GM21526 (cell line): Measurements from ENCODE around the gene ARL8B.

Experiments used
- ATAC-seq: cut with Tn5 transposase; IDR thresholded peaks from one replicate; pipeline ENCODE4 v1.9.1; 2021; ENCODE audit warnings: moderate library complexity; ENCODE audit not compliant: unreplicated experiment, low FRiP score

The ARL8B gene

DNA sequence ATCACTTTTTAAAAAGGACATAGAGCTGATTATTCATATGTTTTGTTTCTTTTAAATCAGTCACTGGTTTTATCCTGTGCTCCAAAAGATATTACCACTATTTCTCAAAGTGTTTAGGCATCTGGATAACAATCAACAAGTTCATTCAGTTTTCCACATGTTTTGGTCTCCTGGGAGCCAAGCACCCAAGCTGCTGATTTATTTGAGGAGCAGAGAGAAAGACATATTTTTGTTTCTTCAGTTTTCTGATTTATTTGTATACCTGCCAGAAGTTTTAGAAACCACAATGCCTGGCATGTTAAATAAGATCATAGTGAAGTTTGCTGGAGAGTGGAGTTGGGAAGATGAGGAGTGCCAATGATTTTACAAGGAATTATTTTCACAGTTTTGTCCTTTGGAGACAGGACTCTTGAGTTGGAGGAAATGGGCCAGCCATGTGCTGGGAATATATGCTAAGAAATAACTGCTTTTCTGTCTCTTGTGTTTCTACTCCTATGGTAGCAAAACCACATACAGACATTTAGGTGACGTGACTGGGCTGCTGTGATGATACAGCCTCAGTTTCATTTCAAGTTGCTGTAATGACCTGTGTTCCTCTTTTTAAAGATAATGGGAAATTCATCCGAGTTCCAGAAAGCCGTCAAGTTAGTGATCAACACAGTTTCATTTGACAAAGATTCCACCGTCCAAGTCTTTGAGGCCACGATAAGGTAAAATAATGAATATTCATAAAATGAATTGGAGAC, 77.1 kb downstream of the ARL8B start:
- ATAC-seq, result peak; percentile 35

DNA sequence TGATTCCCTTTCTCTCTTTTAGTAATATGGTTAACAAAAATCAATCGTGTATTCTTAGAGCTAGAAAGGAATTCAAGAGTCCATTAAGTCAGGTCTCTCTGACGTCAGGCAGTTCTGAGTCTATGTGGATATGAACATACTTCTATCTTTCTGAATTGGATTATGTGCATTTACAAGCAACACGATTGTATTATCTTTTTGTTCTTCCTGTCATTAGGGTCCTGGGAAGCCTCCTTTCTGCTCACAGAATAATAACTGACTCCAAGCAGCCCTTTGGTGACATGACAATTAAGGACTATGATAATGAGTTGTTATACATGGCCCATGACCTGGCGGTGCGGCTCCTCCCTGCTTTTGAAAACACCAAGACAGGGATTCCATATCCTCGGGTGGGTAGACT, 79.4 kb downstream of the ARL8B start:
- ATAC-seq, result no peak

DNA sequence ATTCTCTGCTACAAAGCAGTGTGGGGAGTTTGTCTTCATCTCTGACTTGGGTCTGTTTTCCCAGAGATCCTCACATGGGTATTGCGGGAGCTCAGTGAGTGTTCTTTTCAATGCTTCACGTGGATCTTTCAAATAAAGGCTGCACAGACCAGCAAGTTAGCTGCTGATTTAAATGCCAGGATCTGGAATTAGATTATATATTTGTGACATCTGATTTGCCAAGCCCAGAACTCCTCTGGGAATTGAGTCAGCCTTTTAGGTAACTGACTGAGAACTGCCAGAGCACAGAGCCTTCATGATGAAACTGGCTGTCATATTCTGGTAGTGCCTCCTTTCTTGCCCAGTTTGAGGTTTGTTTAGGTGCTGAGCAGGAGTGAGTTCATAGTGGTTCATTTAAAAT, 80.1 kb downstream of the ARL8B start:
- ATAC-seq, result no peak

DNA sequence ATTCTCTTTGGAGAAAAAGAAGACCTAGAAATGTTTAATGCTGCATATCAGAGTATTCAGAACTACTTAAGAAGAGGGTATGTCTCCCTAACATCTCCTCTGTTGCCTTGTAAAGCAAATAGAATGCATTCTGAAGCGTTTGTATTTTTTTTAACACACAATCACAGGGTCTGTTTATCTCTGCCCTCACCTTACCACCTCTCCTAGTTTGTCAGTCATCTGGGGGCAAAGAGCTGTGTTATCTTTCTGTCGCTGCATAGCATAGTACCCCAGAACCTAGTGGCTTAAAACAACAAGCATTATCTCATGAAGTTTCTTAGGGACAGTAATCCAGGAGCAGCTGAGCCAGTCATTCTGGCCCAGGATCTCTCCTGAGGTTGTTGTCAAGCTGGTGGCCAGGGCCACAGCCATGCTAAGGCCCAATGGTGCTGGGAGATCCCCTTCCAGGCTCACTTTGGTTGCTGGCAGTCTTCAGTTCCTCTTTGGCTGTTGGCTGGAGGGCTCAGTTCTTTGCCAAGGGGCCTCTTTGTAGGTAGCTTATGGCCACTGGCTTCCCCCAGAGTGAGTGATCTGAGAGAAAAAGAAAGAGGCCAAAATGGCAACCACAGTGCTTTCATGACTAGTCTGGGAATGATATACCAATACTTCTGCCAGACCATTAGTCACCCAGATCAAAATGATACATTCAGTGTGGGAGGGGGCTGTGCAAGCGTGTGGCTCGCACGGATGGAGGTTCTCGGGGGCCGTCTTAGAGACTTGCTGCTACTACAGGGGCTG, 83.3 kb downstream of the ARL8B start:
- ATAC-seq, result peak; percentile 96

DNA sequence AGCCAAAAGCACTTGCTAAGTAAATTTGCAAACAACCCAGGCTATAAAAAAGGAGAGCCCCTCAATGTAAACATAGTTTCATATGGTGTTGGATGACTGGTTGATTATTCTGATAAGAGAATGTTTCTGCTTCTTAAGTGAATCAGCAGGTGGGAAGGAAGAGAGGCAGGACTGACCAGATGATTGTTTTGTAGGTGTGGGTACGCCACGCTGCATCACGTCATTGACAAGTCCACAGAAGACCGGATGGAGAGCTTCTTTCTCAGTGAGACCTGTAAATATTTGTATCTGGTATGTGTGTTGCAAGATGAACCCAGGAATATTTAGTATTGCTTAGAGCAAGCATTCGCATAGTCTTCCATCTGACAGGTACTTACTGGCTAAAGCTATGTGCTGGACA, 88.8 kb downstream of the ARL8B start:
- no peak for ATAC-seq

DNA sequence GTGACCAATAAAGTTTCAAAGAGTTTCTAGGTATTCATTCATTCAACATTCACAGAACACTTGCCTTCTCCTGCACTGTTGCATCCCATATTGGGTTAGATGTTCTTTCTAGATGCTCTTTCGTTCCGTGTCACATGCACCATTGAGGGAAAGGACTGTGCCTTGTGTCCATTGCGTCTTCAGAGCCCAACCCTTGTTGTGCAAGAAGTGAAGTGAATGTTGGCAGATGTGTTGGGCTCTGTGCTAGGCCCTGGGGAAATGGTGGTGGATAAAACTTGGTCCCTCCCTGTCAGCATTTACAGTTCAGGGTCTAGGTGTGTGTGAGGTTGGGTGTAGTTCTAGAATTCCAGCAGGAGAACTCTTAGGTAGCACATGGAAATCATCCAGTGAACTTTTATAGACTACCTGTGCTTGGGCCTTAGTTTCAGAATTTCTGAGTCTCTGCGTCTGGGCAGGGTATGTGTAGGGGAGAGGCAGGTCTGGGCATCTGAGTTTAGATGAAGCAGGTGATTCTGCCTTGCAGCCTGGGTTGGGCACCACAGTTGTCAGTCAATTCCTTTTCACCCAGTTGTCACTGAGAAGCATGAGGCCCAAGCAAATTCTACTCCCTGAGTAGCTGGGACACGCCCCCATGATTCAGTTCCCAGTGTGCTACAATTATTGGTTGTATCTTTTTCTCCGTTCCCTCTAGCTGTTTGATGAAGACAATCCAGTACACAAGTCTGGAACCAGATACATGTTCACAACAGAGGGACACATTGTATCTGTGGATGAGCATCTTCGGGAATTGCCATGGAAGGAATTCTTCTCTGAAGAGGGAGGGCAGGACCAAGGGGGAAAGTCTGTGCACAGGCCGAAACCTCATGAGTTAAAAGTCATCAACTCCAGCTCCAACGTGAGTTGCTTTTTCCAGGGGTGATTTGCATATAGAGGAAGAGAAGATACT, 90.8 kb downstream of the ARL8B start:
- ATAC-seq, result no peak

DNA sequence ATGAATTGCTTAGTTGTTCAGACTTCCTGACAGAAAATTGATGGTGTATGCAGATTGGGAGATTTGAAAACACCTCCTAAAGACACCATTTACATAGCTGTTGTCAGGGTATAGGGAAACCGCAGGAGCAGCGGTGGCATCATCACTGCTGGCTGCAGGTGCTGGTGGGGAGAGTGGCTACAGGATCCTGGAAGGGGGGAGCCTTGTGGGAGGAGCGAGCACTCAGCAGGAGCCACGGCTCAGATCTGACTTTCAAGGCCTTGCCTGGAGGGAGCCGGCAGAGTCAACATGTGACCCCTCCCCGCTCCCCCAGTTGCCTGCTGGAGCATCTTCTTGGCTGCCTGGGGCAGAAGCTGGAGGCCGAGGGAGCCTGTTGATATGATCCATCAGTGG, 91.5 kb downstream of the ARL8B start:
- ATAC-seq, result no peak

DNA sequence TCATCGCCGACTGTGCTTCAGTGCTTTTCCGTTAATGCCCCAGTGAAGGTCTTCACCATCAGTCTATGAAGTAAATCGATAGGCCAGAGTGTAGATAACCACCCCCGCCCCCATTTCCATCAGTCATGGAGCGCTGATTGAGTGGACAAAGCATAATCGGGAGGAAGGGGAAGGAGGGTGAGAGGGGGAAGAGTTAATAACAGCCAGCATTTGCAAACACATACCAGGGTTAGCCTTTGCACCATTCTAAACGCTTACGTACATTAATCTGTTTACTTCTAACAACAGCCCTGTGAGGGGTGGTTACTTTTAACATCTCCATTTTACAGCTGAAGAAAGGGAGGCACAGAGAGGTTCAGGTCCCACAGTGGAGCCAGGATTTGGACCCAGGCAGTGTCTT, 92.3 kb downstream of the ARL8B start:
- ATAC-seq, result no peak

DNA sequence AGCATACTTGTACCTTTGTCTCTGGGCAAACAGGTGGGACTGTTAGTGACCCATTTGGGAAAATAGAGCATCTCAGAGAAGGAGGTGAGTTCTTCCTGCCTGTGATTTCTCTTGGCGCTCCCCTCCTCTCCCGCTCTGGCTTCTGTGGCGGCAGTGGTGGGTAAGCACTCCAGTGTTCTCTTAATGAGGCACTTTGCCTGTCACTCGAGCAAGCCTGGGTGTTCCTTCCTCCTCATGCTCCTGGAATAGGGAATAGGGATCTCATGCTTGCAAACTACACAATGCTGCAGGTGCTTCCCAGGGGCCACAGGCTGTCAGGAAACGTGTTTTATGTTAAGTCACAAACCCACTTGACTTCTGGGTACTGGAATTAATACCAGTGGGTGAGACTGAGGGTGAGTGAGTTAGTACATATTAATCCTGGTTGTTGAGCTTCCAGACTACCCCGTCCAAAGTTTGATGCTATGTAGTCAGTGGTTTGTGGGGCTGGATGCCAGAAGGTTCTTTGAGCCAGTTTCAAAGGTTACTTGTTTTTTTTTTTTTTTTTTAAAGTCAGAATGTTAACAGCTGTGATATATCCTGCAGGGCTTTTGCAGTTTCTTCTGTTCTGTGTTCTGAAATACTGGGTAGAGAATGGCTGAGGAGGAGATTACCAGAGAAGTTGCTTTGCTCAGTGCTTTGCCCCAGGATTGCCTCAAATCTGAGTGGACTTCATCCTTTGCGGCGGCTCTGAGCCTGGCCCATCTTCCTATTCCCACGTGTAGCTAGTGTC, 95.9 kb downstream of the ARL8B start:
- no peak for ATAC-seq

DNA sequence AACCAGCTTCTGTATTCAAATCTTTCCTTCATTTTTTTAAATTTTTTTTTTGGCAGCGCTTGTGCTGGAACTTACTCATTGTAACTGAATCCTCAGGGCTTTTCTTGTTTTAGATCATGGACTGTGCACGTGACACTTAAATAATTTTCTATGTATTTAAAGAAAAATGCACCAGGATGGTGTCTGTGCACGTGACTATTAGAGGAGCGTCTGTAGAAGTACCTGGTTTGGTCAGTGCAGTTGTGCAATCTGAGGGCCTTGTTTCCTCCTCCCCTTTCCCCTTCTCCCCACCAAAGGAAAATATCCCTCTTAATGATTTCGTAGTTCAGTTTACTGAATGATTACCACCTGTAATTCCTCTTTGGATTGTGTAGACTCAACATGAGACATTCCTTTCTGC, 96.7 kb downstream of the ARL8B start:
- no peak for ATAC-seq

DNA sequence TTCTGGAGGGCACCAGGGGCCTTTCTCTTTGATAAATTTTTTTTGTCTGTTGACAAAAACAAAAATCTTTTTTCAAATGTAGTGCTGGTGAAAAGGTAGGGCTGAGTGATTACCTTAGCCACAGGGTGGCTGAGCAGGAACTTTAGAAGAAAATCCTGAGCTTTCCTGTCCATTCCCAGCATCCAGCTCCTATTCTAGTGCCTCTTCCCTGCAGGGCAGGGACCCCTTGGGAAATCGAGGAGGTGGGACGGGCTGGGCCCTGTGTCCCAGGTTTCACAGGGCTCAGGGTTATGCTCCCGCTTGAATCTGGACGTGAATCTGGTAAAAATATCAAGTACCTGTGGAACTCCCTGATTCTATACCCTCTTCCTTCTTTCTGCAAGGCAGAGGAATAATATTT, 97.1 kb downstream of the ARL8B start:
- no peak for ATAC-seq

DNA sequence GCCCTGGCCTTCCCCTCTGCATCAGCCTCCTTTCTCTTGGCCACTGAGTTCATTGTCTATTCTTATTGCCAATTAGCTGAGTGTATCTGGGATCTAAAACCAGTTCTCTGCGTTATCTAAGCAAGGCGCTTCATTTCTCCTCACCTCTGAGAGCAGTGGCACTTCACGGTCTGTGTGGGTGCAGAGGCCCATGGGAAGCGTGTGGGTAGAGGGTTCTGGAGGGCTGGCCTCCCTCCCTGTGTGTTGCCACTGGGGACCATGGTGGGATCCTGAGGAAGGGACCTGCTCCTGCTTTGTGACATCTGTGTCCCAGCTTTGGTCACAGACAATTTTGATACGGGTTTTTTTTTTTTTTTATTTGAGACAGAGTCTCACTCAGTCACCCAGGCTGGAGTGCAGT, 98.1 kb downstream of the ARL8B start:
- no peak for ATAC-seq

DNA sequence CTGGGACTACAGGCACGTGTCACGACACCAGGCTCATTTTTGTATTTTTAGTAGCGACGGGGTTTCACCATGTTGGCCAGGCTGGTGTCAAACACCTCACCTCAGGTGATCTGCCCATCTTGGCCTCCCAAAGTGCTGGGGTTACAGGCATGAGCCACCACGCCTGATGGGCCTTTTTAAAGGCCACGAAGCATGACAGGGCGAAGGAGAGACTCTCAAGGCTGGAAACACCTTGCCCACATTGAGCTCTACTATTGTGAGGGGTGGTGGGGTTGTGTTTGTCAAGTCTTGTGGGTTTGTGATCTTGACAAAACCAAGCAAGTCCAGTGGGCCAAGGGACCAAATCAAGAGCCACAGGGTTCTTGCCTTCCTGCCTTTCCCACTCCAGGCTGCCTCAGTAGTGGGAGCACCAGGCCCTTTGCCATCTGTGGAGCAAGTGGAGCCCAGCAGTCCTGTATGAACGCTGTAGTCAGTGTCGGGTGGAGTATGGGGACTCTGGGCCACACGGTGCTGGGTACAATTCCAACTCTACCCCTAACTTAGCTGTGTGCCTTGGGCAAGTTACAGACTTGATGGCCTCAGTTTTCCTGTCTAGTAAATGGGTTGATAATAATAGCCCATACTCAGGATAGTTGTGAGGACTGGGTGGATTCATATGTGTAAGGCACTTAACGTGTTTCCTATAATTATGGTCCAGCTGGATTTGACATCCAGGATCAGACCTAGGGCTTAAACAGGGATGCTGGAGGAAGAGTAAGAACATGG, 98.8 kb downstream of the ARL8B start:
- no peak for ATAC-seq

DNA sequence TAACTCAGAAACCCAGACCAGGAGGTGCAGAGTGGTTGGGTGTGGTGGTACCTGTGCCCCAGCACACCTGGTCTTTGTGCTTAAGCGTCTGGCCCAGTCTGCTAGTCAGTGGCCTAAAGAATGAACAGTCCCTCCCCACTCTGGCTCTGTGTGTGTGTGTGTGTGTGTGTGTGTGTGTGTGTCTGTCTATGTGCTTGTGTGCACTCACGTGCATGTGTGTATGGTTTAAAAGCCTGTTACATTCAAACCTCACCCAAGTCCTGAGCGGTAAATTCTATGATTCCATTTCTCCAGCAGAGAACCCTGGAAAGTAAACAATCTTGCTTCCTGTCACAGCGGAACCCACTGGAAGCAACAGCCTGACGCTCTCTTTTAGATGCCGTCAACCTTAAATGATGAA, 99.6 kb downstream of the ARL8B start:
- no peak for ATAC-seq

DNA sequence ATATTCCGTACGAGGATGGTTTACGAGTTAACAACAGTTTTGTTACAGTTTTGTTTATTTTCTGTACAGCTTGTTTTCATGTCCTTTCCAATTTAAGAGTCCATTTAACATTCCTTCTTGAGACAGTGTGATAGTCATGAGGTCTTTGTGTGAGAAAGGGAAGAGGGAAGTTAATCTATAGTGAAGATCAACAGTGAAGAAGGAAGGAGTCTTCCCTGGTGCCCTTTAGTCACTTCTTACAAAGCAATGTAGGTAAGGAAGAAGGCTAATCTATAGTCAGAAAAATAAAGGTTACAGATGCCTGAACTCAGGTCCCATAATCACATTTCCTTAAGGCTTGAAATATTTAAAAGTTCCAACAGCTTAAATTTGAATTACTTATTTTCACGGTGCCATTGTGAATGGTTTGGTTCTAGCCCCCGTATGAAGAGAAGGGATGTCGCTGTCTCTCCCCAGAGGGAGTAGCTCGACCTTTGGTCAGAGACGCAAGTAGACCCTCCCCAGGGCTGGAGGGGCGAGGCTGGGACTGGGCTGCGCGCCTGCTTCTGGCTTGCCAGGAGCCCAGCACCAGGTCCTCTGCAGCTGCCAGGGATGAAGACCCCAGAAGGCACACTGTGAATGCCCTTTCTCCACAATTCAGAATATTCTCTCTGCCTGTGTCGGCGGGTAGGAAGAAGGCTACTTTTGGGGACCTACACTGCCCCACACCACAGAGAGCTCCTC, 100.4 kb downstream of the ARL8B start:
- ATAC-seq, result no peak

DNA sequence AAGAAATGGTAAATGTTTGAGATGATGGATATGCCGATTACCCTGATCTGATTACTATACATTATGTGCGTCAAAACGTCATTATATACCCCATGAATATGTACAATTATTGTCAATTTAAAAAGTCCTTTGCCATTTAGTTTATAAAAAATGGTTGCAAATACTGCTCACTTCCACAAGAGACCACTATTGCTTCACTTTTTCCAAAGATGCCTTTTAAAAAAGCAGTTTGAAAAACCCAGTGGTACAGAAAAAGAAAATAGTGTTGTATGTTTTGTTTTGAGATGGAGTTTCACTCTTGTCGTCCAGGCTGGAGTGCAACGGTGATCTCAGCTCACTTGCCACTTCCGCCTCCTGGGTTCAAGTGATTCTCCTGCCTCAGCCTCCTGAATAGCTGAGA, 104.7 kb downstream of the ARL8B start:
- ATAC-seq, result no peak

DNA sequence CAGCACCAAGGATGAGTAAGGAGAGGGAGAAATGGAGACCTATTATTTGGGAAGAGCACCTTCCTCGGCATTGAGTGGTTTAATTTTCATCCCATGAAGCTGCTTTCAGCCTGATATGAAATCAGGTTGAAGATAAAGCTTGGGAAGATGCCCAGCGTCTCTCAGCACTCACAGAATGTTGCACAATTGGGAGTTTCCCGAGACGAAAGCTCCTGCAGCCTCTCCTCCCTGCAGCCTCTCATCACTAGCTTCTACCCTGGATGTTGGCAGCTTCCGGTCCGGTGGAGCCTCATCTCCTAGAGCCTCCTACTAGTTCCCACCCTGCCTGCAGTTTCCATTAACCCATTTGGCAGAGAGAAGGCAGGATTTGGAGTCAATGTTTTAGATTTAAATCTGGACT, 105.7 kb downstream of the ARL8B start:
- ATAC-seq, result no peak

DNA sequence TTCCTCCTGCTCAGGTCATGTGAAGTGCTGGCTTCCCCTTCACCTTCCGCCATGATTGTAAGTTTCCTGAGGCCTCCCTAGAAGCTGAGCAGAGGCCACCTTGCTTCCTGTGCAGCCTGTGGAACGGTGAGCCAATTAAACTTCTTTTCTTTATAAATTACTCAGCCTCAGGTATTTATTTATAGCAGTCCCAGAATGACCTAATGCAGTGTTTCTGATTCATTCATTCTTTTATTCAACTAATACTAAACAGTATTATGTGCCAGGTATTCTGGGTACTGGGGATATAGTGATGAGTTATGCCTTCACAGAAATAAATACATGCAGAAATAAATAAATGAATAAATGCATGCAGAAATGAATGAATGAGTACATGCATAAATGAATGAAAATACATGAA, 107.3 kb downstream of the ARL8B start:
- no peak for ATAC-seq
